Activated CD4-positive, alpha-beta memory T cell treated with anti-CD3 and anti-CD28 coated beads for 36 hours (primary cell): Measurements from ENCODE around the gene KRI1. TPM values are rescaled to one million over a fixed set of nuclear protein-coding genes. Genes with fewer than 3 reads are reported as not detected.

Experiments used
- CTCF ChIA-PET: fragments of 350-600 bp; sonication (Branson Sonifier 250); formaldehyde crosslinking; loops from one replicate; lab custom pipeline; 2021; ENCODE audit warnings: antibody characterized with exemption, inconsistent platforms; lab: Charles Lee
- POLR2A ChIA-PET: fragments of 350-600 bp; sonication (Branson Sonifier 250); formaldehyde crosslinking; loops from one replicate; lab custom pipeline; 2021; ENCODE audit warnings: antibody characterized with exemption; lab: Charles Lee
- DNase-seq: peaks from one replicate; pipeline ENCODE4 v3.0.0-alpha.2; 2020
- H3K27ac Mint-ChIP-seq: one replicate; pipeline ENCODE4 v1.8.0; 2021; ENCODE audit warnings: mixed read lengths
- H3K27me3 Mint-ChIP-seq: one replicate; pipeline ENCODE4 v1.8.0; 2021; ENCODE audit warnings: mixed read lengths
- H3K36me3 Mint-ChIP-seq: one replicate; pipeline ENCODE4 v1.8.0; 2021; ENCODE audit warnings: mixed read lengths
- H3K4me1 Mint-ChIP-seq: one replicate; pipeline ENCODE4 v1.8.0; 2021; ENCODE audit warnings: low read depth, mixed read lengths
- H3K4me3 Mint-ChIP-seq: one replicate; pipeline ENCODE4 v1.8.0; 2021; ENCODE audit warnings: mild to moderate bottlenecking, mixed read lengths
- H3K9me3 Mint-ChIP-seq: one replicate; pipeline ENCODE4 v1.8.0; 2021; ENCODE audit warnings: mixed read lengths
- intact Hi-C: fragments of 100-400 bp; cut with micrococcal nuclease; formaldehyde crosslinking; loops from one replicate; pipeline ENCODE4 v1.15.1; 2023
- total RNA-seq, 2 experiments: library from RNA; stranded (reverse); gene quantifications; one replicate each; pipeline ENCODE4 v1.2.3, GENCODE V29; 2021

Gene KRI1
- total RNA-seq, 2 experiments from 2014 or later = 46.2 to 52.3 TPM

GRCh38 chr19:10593820-10594637, 28.2 kb upstream of the KRI1 start:
- CTCF ChIA-PET = interaction anchor here (0.9 to 3.7 kb wide), 3 partner anchors 13 to 123 kb away, joined by 3 to 33 read pairs (median 4); no protein-coding TSS in a partner anchor

GRCh38 chr19:10593148-10593547, 27.3 kb upstream of the KRI1 start:
- CTCF ChIA-PET = interaction anchor here (1.9 to 2.0 kb wide), 2 partner anchors 12 to 51 kb away, joined by 8 to 9 read pairs; no protein-coding TSS in a partner anchor
- H3K27ac Mint-ChIP-seq = no peak overlapping the region
- no peaks in the 10 kb centered on the region for H3K27me3 Mint-ChIP-seq
- intact Hi-C loops = no loop called here
- H3K36me3 Mint-ChIP-seq = no peaks in the 10 kb centered on the region
- H3K4me3 Mint-ChIP-seq = no peak overlapping the region
- H3K4me1 Mint-ChIP-seq = peaks cover 18% of the 10 kb centered on the region
- H3K9me3 Mint-ChIP-seq = no peaks in the 10 kb centered on the region
- no peak for DNase-seq
- POLR2A ChIA-PET = no interaction called here

More at GRCh38 chr19:10593820-10594637, 28.2 kb upstream of the KRI1 start:
- H3K36me3 Mint-ChIP-seq = no peaks in the 10 kb centered on the region
- H3K27ac Mint-ChIP-seq = no peak overlapping the region
- no peaks in the 10 kb centered on the region for H3K9me3 Mint-ChIP-seq
- intact Hi-C loops = no loop called here
- peaks cover 18% of the 10 kb centered on the region for H3K4me1 Mint-ChIP-seq
- H3K27me3 Mint-ChIP-seq = no peaks in the 10 kb centered on the region
- no peak for DNase-seq
- H3K4me3 Mint-ChIP-seq = no peak overlapping the region
- POLR2A ChIA-PET = no interaction called here

- POLR2A ChIA-PET = no interaction called here
- intact Hi-C loops = no loop called here
- no peak for DNase-seq
- Mint-ChIP-seq H3K36me3 (no peaks in the 10 kb centered on the region), H3K27ac (no peak overlapping the region), H3K27me3 (peaks cover 6% of the 10 kb centered on the region), H3K9me3 (no peaks in the 10 kb centered on the region), H3K4me1 (peaks cover 6% of the 10 kb centered on the region), H3K4me3 (no peak overlapping the region)
- CTCF ChIA-PET = no interaction called here
These were observed 22.0 kb upstream of the KRI1 start for GRCh38 chr19:10587839-10588150.

GRCh38 chr19:10587022-10587838, 21.4 kb upstream of the KRI1 start, which contains the start of gene AP1M2:
Gene AP1M2, minus strand, starts transcription at chr19:10587312. Its CDS starts 81 bp downstream, at chr19:10587231.
- Mint-ChIP-seq H3K9me3 (no peaks in the 10 kb centered on the region), H3K4me1 (peaks cover 6% of the 10 kb centered on the region), H3K27me3 (peaks cover 6% of the 10 kb centered on the region), H3K4me3 (no peak within 1 kb of the TSS), H3K27ac (no peak within 1 kb of the TSS), H3K36me3 (no peaks in the 10 kb centered on the region)
- DNase-seq = no peak
- POLR2A ChIA-PET = no interaction called here
- intact Hi-C loops = no loop called here
- CTCF ChIA-PET = no interaction called here

GRCh38 chr19:10586396-10586795, 20.6 kb upstream of the KRI1 start:
- intact Hi-C loops = no loop called here
- no peak overlapping the region for H3K27ac Mint-ChIP-seq
- peaks cover 6% of the 10 kb centered on the region for H3K4me1 Mint-ChIP-seq
- ChIA-PET POLR2A (no interaction called here), CTCF (interaction anchor here (1.4 to 2.6 kb wide), 2 partner anchors 58 to 113 kb away, joined by 6 to 11 read pairs; no protein-coding TSS in a partner anchor)
- no peaks in the 10 kb centered on the region for H3K9me3 Mint-ChIP-seq
- no peak for DNase-seq
- H3K27me3 Mint-ChIP-seq = peaks cover 6% of the 10 kb centered on the region
- no peak overlapping the region for H3K4me3 Mint-ChIP-seq
- H3K36me3 Mint-ChIP-seq = no peaks in the 10 kb centered on the region

- ChIA-PET POLR2A (interaction anchor here (0.5 kb wide), 1 partner anchor 17 kb away, joined by 3 read pairs; the partner anchor contains the start of gene KRI1), CTCF (interaction anchor here (1.5 to 5.8 kb wide), 5 partner anchors 20 to 116 kb away, joined by 4 to 293 read pairs (median 41); partner anchors contain the start of gene QTRT1)
- Mint-ChIP-seq H3K4me3 (no peak overlapping the region), H3K4me1 (peaks cover 10% of the 10 kb centered on the region), H3K36me3 (no peaks in the 10 kb centered on the region), H3K9me3 (no peaks in the 10 kb centered on the region), H3K27me3 (peaks cover 8% of the 10 kb centered on the region), H3K27ac (no peak overlapping the region)
- intact Hi-C loops = no loop called here
- no peak for DNase-seq
These were observed 17.4 kb upstream of the KRI1 start for GRCh38 chr19:10583036-10583776.

GRCh38 chr19:10582091-10582490, 16.3 kb upstream of the KRI1 start:
- intact Hi-C loops = no loop called here
- POLR2A ChIA-PET = interaction anchor here (1.2 to 1.9 kb wide), 2 partner anchors 14 to 62 kb away, joined by 5 to 7 read pairs; partner anchors contain the start of gene CDKN2D
- H3K27ac Mint-ChIP-seq = no peak overlapping the region
- H3K4me3 Mint-ChIP-seq = no peak overlapping the region
- H3K9me3 Mint-ChIP-seq = no peaks in the 10 kb centered on the region
- peaks cover 4% of the 10 kb centered on the region for H3K4me1 Mint-ChIP-seq
- CTCF ChIA-PET = interaction anchor here (0.6 to 5.8 kb wide), 19 partner anchors 8 to 184 kb away, joined by 3 to 293 read pairs (median 9); partner anchors contain the start of gene QTRT1
- H3K36me3 Mint-ChIP-seq = no peaks in the 10 kb centered on the region
- peaks cover 2% of the 10 kb centered on the region for H3K27me3 Mint-ChIP-seq
- DNase-seq = no peak

- peak overlapping the region; percentile 52 for H3K27ac Mint-ChIP-seq
These were observed 15.3 kb upstream of the KRI1 start for GRCh38 chr19:10580979-10581631.

GRCh38 chr19:10577951-10578350, 12.1 kb upstream of the KRI1 start:
- POLR2A ChIA-PET = no interaction called here
- CTCF ChIA-PET = interaction anchor here (0.6 to 5.7 kb wide), 3 partner anchors 46 to 321 kb away, joined by 3 to 210 read pairs (median 3); partner anchors contain the start of gene QTRT1

More at GRCh38 chr19:10580979-10581631, 15.3 kb upstream of the KRI1 start:
- DNase-seq = peak; percentile 93
- Mint-ChIP-seq H3K4me1 (peaks cover 4% of the 10 kb centered on the region), H3K27me3 (peaks cover 2% of the 10 kb centered on the region), H3K9me3 (no peaks in the 10 kb centered on the region), H3K4me3 (peak overlapping the region; percentile 38), H3K36me3 (no peaks in the 10 kb centered on the region)
- intact Hi-C loops = loop anchor here (1.0 kb wide), 2 partner anchors 63 to 118 kb away; no protein-coding TSS in a partner anchor
- ChIA-PET CTCF (interaction anchor here (0.5 to 5.8 kb wide), 45 partner anchors 9 to 283 kb away, joined by 3 to 293 read pairs (median 4); partner anchors contain the start of genes DNM2, QTRT1 and TMED1), POLR2A (interaction anchor here (1.2 to 1.9 kb wide), 2 partner anchors 13 to 63 kb away, joined by 5 to 7 read pairs; partner anchors contain the start of gene CDKN2D)

GRCh38 chr19:10575011-10575716, 9.4 kb upstream of the KRI1 start:
- DNase-seq = no peak
- peaks cover 6% of the 10 kb centered on the region for H3K4me1 Mint-ChIP-seq
- ChIA-PET CTCF (interaction anchor here (2.5 to 4.5 kb wide), 2 partner anchors 70 to 124 kb away, joined by 9 to 22 read pairs; no protein-coding TSS in a partner anchor), POLR2A (no interaction called here)
- H3K9me3 Mint-ChIP-seq = no peaks in the 10 kb centered on the region
- H3K36me3 Mint-ChIP-seq = no peaks in the 10 kb centered on the region
- no peaks in the 10 kb centered on the region for H3K27me3 Mint-ChIP-seq
- intact Hi-C loops = no loop called here
- H3K4me3 Mint-ChIP-seq = no peak overlapping the region
- no peak overlapping the region for H3K27ac Mint-ChIP-seq

More at GRCh38 chr19:10577951-10578350, 12.1 kb upstream of the KRI1 start:
- intact Hi-C loops = no loop called here
- Mint-ChIP-seq H3K4me3 (no peak overlapping the region), H3K4me1 (peaks cover 4% of the 10 kb centered on the region), H3K9me3 (no peaks in the 10 kb centered on the region), H3K36me3 (no peaks in the 10 kb centered on the region), H3K27me3 (peaks cover 2% of the 10 kb centered on the region), H3K27ac (no peak overlapping the region)
- no peak for DNase-seq
